ENCODE data around the gene CAMK2B.

DNA sequence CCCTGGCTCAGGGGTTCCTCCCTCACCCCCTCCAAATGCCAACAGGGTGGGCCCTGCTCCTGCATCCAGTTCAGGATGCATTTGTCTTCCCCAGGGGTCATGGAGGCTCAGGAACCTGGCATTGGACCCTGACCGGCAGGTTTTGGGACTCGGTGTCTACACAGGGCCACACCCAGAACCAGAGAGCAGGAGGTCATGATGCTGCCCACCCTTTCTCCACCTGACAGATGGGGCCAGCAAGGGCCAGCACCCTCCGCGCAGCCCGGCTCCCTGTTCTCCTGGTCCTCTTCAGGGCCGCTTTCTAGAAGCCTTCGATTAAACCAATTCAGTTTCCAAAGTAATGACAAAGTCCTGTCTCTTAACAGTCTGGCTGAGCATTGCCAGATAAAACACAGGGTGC lies 50.2 kb downstream of the CAMK2B start:
- no peak for TF ChIP-seq CTCF (IDR thresholded peaks at IDR 0.05)
- no peak for TF ChIP-seq POLR2A (IDR thresholded peaks at IDR 0.05)

Measured in thyroid gland (tissue), 4 donors.